Body of pancreas (tissue), 4 donors: ENCODE results near the gene LRP2BP.

ENCODE experiments used
- POLR2A ChIP-seq, 3 donors: fragments of 450-650 bp; IDR thresholded peaks; one replicate each; pipeline ENCODE4 v1.6.1; 2016; ENCODE audit warnings: antibody characterized with exemption in 3 of 3, mild to moderate bottlenecking in 2 of 3
- TF ChIP-seq, protein P1 (sequence below), 7 experiments: fragments of 450-650 bp in 4 of 7; fragments of 200-600 bp in 3 of 7; sonication (generic) in 3 of 7; IDR thresholded peaks; one replicate each; pipeline ENCODE4 v1.5.1; 2016 to 2019; ENCODE audit warnings: antibody characterized with exemption in 7 of 7

DNA sequence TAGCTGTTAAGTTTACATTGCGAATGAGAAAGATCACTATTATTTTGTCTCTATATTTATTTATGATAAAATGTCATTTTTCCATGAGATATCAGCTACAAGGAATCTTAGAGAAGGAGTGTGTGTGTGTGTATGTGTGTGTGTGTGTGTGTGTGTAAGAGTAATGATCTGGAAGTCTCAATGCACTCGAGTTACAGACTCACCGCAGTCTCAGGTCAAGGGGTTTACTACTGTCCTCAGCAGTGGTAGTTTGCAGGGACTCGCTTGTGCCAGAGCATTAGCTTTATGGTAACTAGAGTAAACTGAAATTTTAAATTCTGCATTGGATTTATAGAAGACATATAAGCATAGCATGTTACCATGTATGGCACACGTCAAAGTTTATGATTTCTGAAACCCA is 30.8 kb downstream of the LRP2BP start:
- TF ChIP-seq, protein P1, sequence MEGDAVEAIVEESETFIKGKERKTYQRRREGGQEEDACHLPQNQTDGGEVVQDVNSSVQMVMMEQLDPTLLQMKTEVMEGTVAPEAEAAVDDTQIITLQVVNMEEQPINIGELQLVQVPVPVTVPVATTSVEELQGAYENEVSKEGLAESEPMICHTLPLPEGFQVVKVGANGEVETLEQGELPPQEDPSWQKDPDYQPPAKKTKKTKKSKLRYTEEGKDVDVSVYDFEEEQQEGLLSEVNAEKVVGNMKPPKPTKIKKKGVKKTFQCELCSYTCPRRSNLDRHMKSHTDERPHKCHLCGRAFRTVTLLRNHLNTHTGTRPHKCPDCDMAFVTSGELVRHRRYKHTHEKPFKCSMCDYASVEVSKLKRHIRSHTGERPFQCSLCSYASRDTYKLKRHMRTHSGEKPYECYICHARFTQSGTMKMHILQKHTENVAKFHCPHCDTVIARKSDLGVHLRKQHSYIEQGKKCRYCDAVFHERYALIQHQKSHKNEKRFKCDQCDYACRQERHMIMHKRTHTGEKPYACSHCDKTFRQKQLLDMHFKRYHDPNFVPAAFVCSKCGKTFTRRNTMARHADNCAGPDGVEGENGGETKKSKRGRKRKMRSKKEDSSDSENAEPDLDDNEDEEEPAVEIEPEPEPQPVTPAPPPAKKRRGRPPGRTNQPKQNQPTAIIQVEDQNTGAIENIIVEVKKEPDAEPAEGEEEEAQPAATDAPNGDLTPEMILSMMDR (IDR thresholded peaks at IDR 0.05): no peak
- no peak for TF ChIP-seq POLR2A (IDR thresholded peaks at IDR 0.05)
